ENCODE data around the gene RBMS3.

RBMS3 gene

GRCh38 chr3:29486917-29487316, 206.0 kb downstream of the RBMS3 start:
- H3K9me3 Mint-ChIP-seq = peaks cover 4% of the 10 kb centered on the region
- no peaks in the 10 kb centered on the region for H3K27me3 Mint-ChIP-seq
- DNase-seq = no peak
- no peaks in the 10 kb centered on the region for H3K36me3 Mint-ChIP-seq (ENCODE audit: low read depth)
- H3K4me3 Mint-ChIP-seq = no peak overlapping the region
- H3K27ac Mint-ChIP-seq = no peak overlapping the region
- no peaks in the 10 kb centered on the region for H3K4me1 Mint-ChIP-seq (ENCODE audit: low read depth)

GRCh38 chr3:29488922-29489321, 208.1 kb downstream of the RBMS3 start:
- Mint-ChIP-seq H3K27ac (no peak overlapping the region), H3K4me3 (no peak overlapping the region), H3K27me3 (no peaks in the 10 kb centered on the region), H3K4me1 (ENCODE audit: low read depth) (no peaks in the 10 kb centered on the region), H3K36me3 (ENCODE audit: low read depth) (no peaks in the 10 kb centered on the region), H3K9me3 (peaks cover 4% of the 10 kb centered on the region)
- DNase-seq = no peak

- Mint-ChIP-seq H3K36me3 (ENCODE audit: low read depth) (no peaks in the 10 kb centered on the region), H3K4me1 (ENCODE audit: low read depth) (no peaks in the 10 kb centered on the region), H3K27ac (no peak overlapping the region), H3K4me3 (no peak overlapping the region), H3K9me3 (peaks cover 4% of the 10 kb centered on the region), H3K27me3 (no peaks in the 10 kb centered on the region)
- no peak for DNase-seq
Observed at GRCh38 chr3:29493109-29493508, 212.2 kb downstream of the RBMS3 start.

- Mint-ChIP-seq H3K27ac (no peak overlapping the region), H3K27me3 (no peaks in the 10 kb centered on the region), H3K4me3 (no peak overlapping the region), H3K36me3 (ENCODE audit: low read depth) (no peaks in the 10 kb centered on the region), H3K9me3 (peaks cover 3% of the 10 kb centered on the region), H3K4me1 (ENCODE audit: low read depth) (no peaks in the 10 kb centered on the region)
- no peak for DNase-seq
Observed at GRCh38 chr3:29494305-29495036, 213.6 kb downstream of the RBMS3 start.

- Mint-ChIP-seq H3K27me3 (no peaks in the 10 kb centered on the region), H3K4me1 (ENCODE audit: low read depth) (no peaks in the 10 kb centered on the region), H3K27ac (no peak overlapping the region), H3K9me3 (no peaks in the 10 kb centered on the region), H3K36me3 (ENCODE audit: low read depth) (no peaks in the 10 kb centered on the region), H3K4me3 (no peak overlapping the region)
- DNase-seq = no peak
Observed at GRCh38 chr3:29497282-29497681, 216.4 kb downstream of the RBMS3 start.

- no peak overlapping the region for H3K4me3 Mint-ChIP-seq
- no peaks in the 10 kb centered on the region for H3K9me3 Mint-ChIP-seq
- H3K27ac Mint-ChIP-seq = no peak overlapping the region
- DNase-seq = no peak
- H3K27me3 Mint-ChIP-seq = no peaks in the 10 kb centered on the region
- no peaks in the 10 kb centered on the region for H3K36me3 Mint-ChIP-seq (ENCODE audit: low read depth)
- H3K4me1 Mint-ChIP-seq (ENCODE audit: low read depth) = no peaks in the 10 kb centered on the region
Observed at GRCh38 chr3:29502771-29503170, 221.9 kb downstream of the RBMS3 start.

GRCh38 chr3:29503314-29503713, 222.4 kb downstream of the RBMS3 start:
- no peaks in the 10 kb centered on the region for H3K27me3 Mint-ChIP-seq
- DNase-seq = no peak
- H3K27ac Mint-ChIP-seq = no peak overlapping the region
- H3K9me3 Mint-ChIP-seq = no peaks in the 10 kb centered on the region
- H3K36me3 Mint-ChIP-seq (ENCODE audit: low read depth) = no peaks in the 10 kb centered on the region
- no peaks in the 10 kb centered on the region for H3K4me1 Mint-ChIP-seq (ENCODE audit: low read depth)
- H3K4me3 Mint-ChIP-seq = no peak overlapping the region

GRCh38 chr3:29503958-29504357, 223.1 kb downstream of the RBMS3 start:
- no peaks in the 10 kb centered on the region for H3K4me1 Mint-ChIP-seq (ENCODE audit: low read depth)
- peaks cover 3% of the 10 kb centered on the region for H3K27me3 Mint-ChIP-seq
- H3K9me3 Mint-ChIP-seq = no peaks in the 10 kb centered on the region
- no peak for DNase-seq
- no peak overlapping the region for H3K27ac Mint-ChIP-seq
- H3K4me3 Mint-ChIP-seq = no peak overlapping the region
- no peaks in the 10 kb centered on the region for H3K36me3 Mint-ChIP-seq (ENCODE audit: low read depth)

- Mint-ChIP-seq H3K9me3 (no peaks in the 10 kb centered on the region), H3K36me3 (ENCODE audit: low read depth) (no peaks in the 10 kb centered on the region), H3K27me3 (peaks cover 3% of the 10 kb centered on the region), H3K4me3 (no peak overlapping the region), H3K27ac (no peak overlapping the region), H3K4me1 (ENCODE audit: low read depth) (no peaks in the 10 kb centered on the region)
- DNase-seq = no peak
Observed at GRCh38 chr3:29506502-29506901, 225.6 kb downstream of the RBMS3 start.

- no peak overlapping the region for H3K27ac Mint-ChIP-seq
- H3K27me3 Mint-ChIP-seq = peaks cover 6% of the 10 kb centered on the region
- no peak for DNase-seq
- H3K36me3 Mint-ChIP-seq (ENCODE audit: low read depth) = no peaks in the 10 kb centered on the region
- peaks cover 4% of the 10 kb centered on the region for H3K4me1 Mint-ChIP-seq (ENCODE audit: low read depth)
- no peaks in the 10 kb centered on the region for H3K9me3 Mint-ChIP-seq
- H3K4me3 Mint-ChIP-seq = no peak overlapping the region
Observed at GRCh38 chr3:29511701-29512100, 230.8 kb downstream of the RBMS3 start.

- no peaks in the 10 kb centered on the region for H3K36me3 Mint-ChIP-seq (ENCODE audit: low read depth)
- no peaks in the 10 kb centered on the region for H3K9me3 Mint-ChIP-seq
- no peak for DNase-seq
- H3K4me1 Mint-ChIP-seq (ENCODE audit: low read depth) = peaks cover 4% of the 10 kb centered on the region
- H3K27ac Mint-ChIP-seq = no peak overlapping the region
- peaks cover 6% of the 10 kb centered on the region for H3K27me3 Mint-ChIP-seq
- no peak overlapping the region for H3K4me3 Mint-ChIP-seq
Observed at GRCh38 chr3:29512641-29513040, 231.8 kb downstream of the RBMS3 start.

GRCh38 chr3:29513236-29513635, 232.4 kb downstream of the RBMS3 start:
- Mint-ChIP-seq H3K27me3 (peaks cover 6% of the 10 kb centered on the region), H3K4me1 (ENCODE audit: low read depth) (peaks cover 4% of the 10 kb centered on the region), H3K9me3 (no peaks in the 10 kb centered on the region), H3K27ac (no peak overlapping the region), H3K36me3 (ENCODE audit: low read depth) (no peaks in the 10 kb centered on the region), H3K4me3 (no peak overlapping the region)
- DNase-seq = no peak

GRCh38 chr3:29514170-29514569, 233.3 kb downstream of the RBMS3 start:
- Mint-ChIP-seq H3K27ac (no peak overlapping the region), H3K36me3 (ENCODE audit: low read depth) (no peaks in the 10 kb centered on the region), H3K9me3 (no peaks in the 10 kb centered on the region), H3K4me1 (ENCODE audit: low read depth) (peaks cover 4% of the 10 kb centered on the region), H3K27me3 (peaks cover 3% of the 10 kb centered on the region), H3K4me3 (no peak overlapping the region)
- no peak for DNase-seq

GRCh38 chr3:29514912-29515311, 234.0 kb downstream of the RBMS3 start:
- Mint-ChIP-seq H3K9me3 (no peaks in the 10 kb centered on the region), H3K36me3 (ENCODE audit: low read depth) (no peaks in the 10 kb centered on the region), H3K4me1 (ENCODE audit: low read depth) (peaks cover 4% of the 10 kb centered on the region), H3K27ac (no peak overlapping the region), H3K27me3 (peaks cover 3% of the 10 kb centered on the region), H3K4me3 (no peak overlapping the region)
- no peak for DNase-seq

- Mint-ChIP-seq H3K4me1 (ENCODE audit: low read depth) (peaks cover 4% of the 10 kb centered on the region), H3K9me3 (no peaks in the 10 kb centered on the region), H3K4me3 (no peak overlapping the region), H3K36me3 (ENCODE audit: low read depth) (no peaks in the 10 kb centered on the region), H3K27ac (no peak overlapping the region), H3K27me3 (peaks cover 3% of the 10 kb centered on the region)
- DNase-seq = no peak
Observed at GRCh38 chr3:29515451-29515850, 234.6 kb downstream of the RBMS3 start.

GRCh38 chr3:29516164-29516563, 235.3 kb downstream of the RBMS3 start:
- H3K36me3 Mint-ChIP-seq (ENCODE audit: low read depth) = no peaks in the 10 kb centered on the region
- H3K4me3 Mint-ChIP-seq = no peak overlapping the region
- peaks cover 4% of the 10 kb centered on the region for H3K4me1 Mint-ChIP-seq (ENCODE audit: low read depth)
- DNase-seq = no peak
- peaks cover 3% of the 10 kb centered on the region for H3K27me3 Mint-ChIP-seq
- no peaks in the 10 kb centered on the region for H3K9me3 Mint-ChIP-seq
- no peak overlapping the region for H3K27ac Mint-ChIP-seq
